T-cell (primary cell): ENCODE measurements around the gene E2F7. TPM values are rescaled to one million over a fixed set of nuclear protein-coding genes. Genes with fewer than 3 reads are reported as not detected.

ENCODE experiments used
- ATAC-seq, 4 experiments: fragments of 200-7000 bp in 3 of 4; fragments of 150-1000 bp in 1 of 4; cut with Tn5 transposase; replicated peaks in 1 of 4; 1 replicate in 3 of 4; 2 replicates in 1 of 4; pipeline ENCODE4 v1.10.0; 2021; ENCODE audit warnings: moderate library complexity in 3 of 4, mild to moderate bottlenecking in 2 of 4, moderate number of reproducible peaks in 1 of 4
- CTCF ChIA-PET, 2 donors: fragments of 300-600 bp; sonication (Branson Sonifier 250); formaldehyde crosslinking; loops; one replicate each; lab custom pipeline; 2022; ENCODE audit warnings: antibody characterized with exemption in 2 of 2; lab: Charles Lee
- POLR2A ChIA-PET, 2 donors: fragments of 300-600 bp; sonication (Branson Sonifier 250); formaldehyde crosslinking; loops; one replicate each; lab custom pipeline; 2022; ENCODE audit warnings: antibody characterized with exemption in 2 of 2; lab: Charles Lee
- DNase-seq, 35 experiments: peaks; one replicate each; pipeline versions ENCODE4 v3.0.0 to v3.0.0-alpha.2; 2013 to 2023
- H3K27ac ChIP-seq: one replicate; pipeline ENCODE4 v1.5.1; 2013; ENCODE audit warnings: low read length
- H3K27me3 ChIP-seq, 2 experiments: replicated peaks in 1 of 2; 1 replicate in 1 of 2; 2 replicates in 1 of 2; pipeline versions ENCODE4 v1.6.1 to v1.7.0; 2013; ENCODE audit warnings: low read length in 1 of 2, mixed read lengths in 1 of 2; ENCODE audit not compliant: control insufficient read depth in 2 of 2, insufficient read depth in 2 of 2; ENCODE audit errors: extremely low read depth in 1 of 2
- H3K36me3 ChIP-seq, 2 donors: 1 replicate in 1 of 2; 2 replicates in 1 of 2; pipeline versions ENCODE4 v1.6.1 to v1.7.0; 2013; ENCODE audit warnings: low read length in 1 of 2; ENCODE audit not compliant: control insufficient read depth in 2 of 2, insufficient read depth in 1 of 2; ENCODE audit errors: extremely low read depth in 1 of 2
- H3K4me1 ChIP-seq, 2 experiments: 1 replicate in 1 of 2; 2 replicates in 1 of 2; pipeline versions ENCODE4 v1.6.1 to v1.7.0; 2013; ENCODE audit warnings: low read length in 2 of 2, mixed read lengths in 1 of 2; ENCODE audit not compliant: insufficient read depth in 2 of 2, control insufficient read depth in 1 of 2; ENCODE audit errors: extremely low read depth in 1 of 2
- H3K4me3 ChIP-seq, 2 donors: 1 replicate in 1 of 2; 2 replicates in 1 of 2; pipeline versions ENCODE4 v1.5.1 to v1.7.0; 2013; ENCODE audit warnings: mild to moderate bottlenecking in 2 of 2, low read length in 1 of 2, moderate library complexity in 1 of 2; ENCODE audit not compliant: control insufficient read depth in 1 of 2; ENCODE audit errors: extremely low read depth in 1 of 2
- H3K9me3 ChIP-seq: 2 replicates; pipeline ENCODE4 v1.7.0; 2013
- H3K27ac Mint-ChIP-seq, 2 donors: one replicate each; pipeline ENCODE4 v1.8.0; 2020 to 2021; ENCODE audit warnings: mild to moderate bottlenecking in 2 of 2, mixed read lengths in 2 of 2
- H3K27me3 Mint-ChIP-seq, 2 donors: one replicate each; pipeline ENCODE4 v1.8.0; 2021 to 2022; ENCODE audit warnings: mixed read lengths in 2 of 2
- H3K36me3 Mint-ChIP-seq: one replicate; pipeline ENCODE4 v1.8.0; 2021; ENCODE audit warnings: mixed read lengths
- H3K4me1 Mint-ChIP-seq, 3 donors: one replicate each; pipeline ENCODE4 v1.8.0; 2020 to 2022; ENCODE audit warnings: mixed read lengths in 3 of 3, mild to moderate bottlenecking in 1 of 3
- H3K4me3 Mint-ChIP-seq, 3 donors: one replicate each; pipeline ENCODE4 v1.8.0; 2020 to 2022; ENCODE audit warnings: mild to moderate bottlenecking in 3 of 3, mixed read lengths in 3 of 3, moderate library complexity in 3 of 3
- H3K9me3 Mint-ChIP-seq, 3 donors: one replicate each; pipeline ENCODE4 v1.8.0; 2020 to 2022; ENCODE audit warnings: mixed read lengths in 3 of 3
- WGBS: methylation state at CpG from one replicate; pipeline ENCODE4 v1.1.5; 2013; ENCODE audit warnings: missing lambda C conversion rate; ENCODE audit not compliant: insufficient coverage; 5-methylcytosine and 5-hydroxymethylcytosine counted together
- total RNA-seq, 35 experiments: library from RNA in 6 of 35; stranded (reverse) in 6 of 35; fragments of 120-200 nt in 1 of 35; gene quantifications; one replicate each; pipeline versions ENCODE4 v1.2.1 to v1.2.4 and lab custom pipeline; 2013 to 2026

The E2F7 gene
- total RNA-seq, 5 donors from 2014 or later (not counting 1 experiment from before 2014, with no cell fraction given), result 0.13 to 0.66 (median 0.58) TPM

- no peaks in the 10 kb centered on the region for H3K36me3 ChIP-seq
- H3K4me1 ChIP-seq, result no peaks in the 10 kb centered on the region
- POLR2A ChIA-PET, result interaction anchor here in 1 of 2 donors (0.8 kb wide), 1 partner anchor 9 kb away, joined by 5 read pairs; no protein-coding TSS in a partner anchor
- DNase-seq (no peak), ATAC-seq (no peak)
- H3K4me3 ChIP-seq, result no peak overlapping the region
- peaks cover 5% of the 10 kb centered on the region for H3K36me3 Mint-ChIP-seq
- whole genome bisulfite sequencing, result no CpG with 5 or more reads among the region's 1 CpG
- no peak overlapping the region for H3K27ac ChIP-seq
- CTCF ChIA-PET, result interaction anchor here (0.6 to 1.3 kb wide), 3 partner anchors 9 to 24 kb away, joined by 3 to 5 read pairs (median 4); no protein-coding TSS in a partner anchor
- peaks cover 0 to 4% of the 10 kb centered on the region in 2 donors for H3K27me3 Mint-ChIP-seq
- peaks cover 4 to 14% (median 13%) of the 10 kb centered on the region in 3 donors for H3K9me3 Mint-ChIP-seq
- H3K27ac Mint-ChIP-seq, result no peak overlapping the region
- H3K4me1 Mint-ChIP-seq, result peaks cover 0 to 7% (median 7%) of the 10 kb centered on the region in 3 donors
- no peaks in the 10 kb centered on the region for H3K27me3 ChIP-seq
- H3K9me3 ChIP-seq, result peaks cover 2% of the 10 kb centered on the region
- no peak overlapping the region for H3K4me3 Mint-ChIP-seq
These were observed 30.1 kb downstream of the E2F7 start for GRCh38 chr12:77035226-77035625.

- Histone ChIP-seq H3K27me3 (no peaks in the 10 kb centered on the region), H3K4me1 (no peaks in the 10 kb centered on the region), H3K27ac (no peak overlapping the region), H3K4me3 (no peak overlapping the region), H3K9me3 (peaks cover 2% of the 10 kb centered on the region), H3K36me3 (no peaks in the 10 kb centered on the region)
- Mint-ChIP-seq H3K36me3 (peaks cover 5% of the 10 kb centered on the region), H3K9me3 (peaks cover 4 to 14% (median 13%) of the 10 kb centered on the region in 3 donors), H3K4me1 (peaks cover 0 to 7% (median 7%) of the 10 kb centered on the region in 3 donors), H3K27me3 (peaks cover 0 to 4% of the 10 kb centered on the region in 2 donors), H3K27ac (no peak overlapping the region), H3K4me3 (no peak overlapping the region)
- 98% methylated on average over 4 of the region's 9 CpGs for WGBS
- no peak for ATAC-seq
- POLR2A ChIA-PET, result no interaction called here
- CTCF ChIA-PET, result interaction anchor here in 1 of 2 donors (0.6 kb wide), 1 partner anchor 38 kb away, joined by 4 read pairs; no protein-coding TSS in a partner anchor
- no peak for DNase-seq
These were observed 31.5 kb downstream of the E2F7 start for GRCh38 chr12:77033658-77034536.

GRCh38 chr12:77032406-77032805 lies 33.0 kb downstream of the E2F7 start:
- DNase-seq, result no peak
- CTCF ChIA-PET, result no interaction called here
- no peak for ATAC-seq
- WGBS, result 63% methylated on average over 1 of the region's 2 CpGs
- Histone ChIP-seq H3K4me3 (no peak overlapping the region), H3K4me1 (no peaks in the 10 kb centered on the region), H3K27me3 (no peaks in the 10 kb centered on the region), H3K36me3 (no peaks in the 10 kb centered on the region), H3K9me3 (no peaks in the 10 kb centered on the region), H3K27ac (no peak overlapping the region)
- Mint-ChIP-seq H3K36me3 (peaks cover 5% of the 10 kb centered on the region), H3K27me3 (peaks cover 0 to 4% of the 10 kb centered on the region in 2 donors), H3K9me3 (peaks cover 0 to 7% (median 5%) of the 10 kb centered on the region in 3 donors), H3K27ac (peak overlapping the region in 1 of 2 donors; percentile 23), H3K4me3 (no peak overlapping the region), H3K4me1 (peaks cover 0 to 7% (median 7%) of the 10 kb centered on the region in 3 donors)
- POLR2A ChIA-PET, result no interaction called here

GRCh38 chr12:77031745-77032144 lies 33.6 kb downstream of the E2F7 start:
- no peaks in the 10 kb centered on the region for H3K27me3 ChIP-seq
- H3K27ac ChIP-seq, result no peak overlapping the region
- Mint-ChIP-seq H3K9me3 (peaks cover 0 to 6% (median 4%) of the 10 kb centered on the region in 3 donors), H3K4me1 (peaks cover 0 to 7% (median 7%) of the 10 kb centered on the region in 3 donors), H3K27ac (no peak overlapping the region), H3K36me3 (peaks cover 5% of the 10 kb centered on the region), H3K27me3 (peaks cover 0 to 4% of the 10 kb centered on the region in 2 donors), H3K4me3 (peak overlapping the region in 1 of 3 donors; percentile 32)
- CTCF ChIA-PET, result no interaction called here
- H3K4me1 ChIP-seq, result no peaks in the 10 kb centered on the region
- H3K36me3 ChIP-seq, result no peaks in the 10 kb centered on the region
- DNase-seq (peak in 1 of 35 experiments; percentile 4), ATAC-seq (no peak)
- no peak overlapping the region for H3K4me3 ChIP-seq
- no peaks in the 10 kb centered on the region for H3K9me3 ChIP-seq
- WGBS, result 81% methylated on average over 2 of the region's 4 CpGs
- POLR2A ChIA-PET, result no interaction called here

- ChIA-PET CTCF (interaction anchor here in 1 of 2 donors (1.5 kb wide), 1 partner anchor 15 kb away, joined by 8 read pairs; no protein-coding TSS in a partner anchor), POLR2A (interaction anchor here in 1 of 2 donors (0.6 kb wide), 1 partner anchor 24 kb away, joined by 3 read pairs; no protein-coding TSS in a partner anchor)
- H3K36me3 Mint-ChIP-seq, result no peaks in the 10 kb centered on the region
- Histone ChIP-seq H3K27ac (no peak overlapping the region), H3K36me3 (no peaks in the 10 kb centered on the region), H3K4me1 (no peaks in the 10 kb centered on the region), H3K4me3 (no peak overlapping the region), H3K9me3 (no peaks in the 10 kb centered on the region), H3K27me3 (no peaks in the 10 kb centered on the region)
- ATAC-seq, result no peak
- 94% methylated on average over 4 of the region's 6 CpGs for WGBS
- DNase-seq, result no peak
- H3K4me3 Mint-ChIP-seq, result no peak overlapping the region
- no peaks in the 10 kb centered on the region for H3K27me3 Mint-ChIP-seq
- H3K4me1 Mint-ChIP-seq, result no peaks in the 10 kb centered on the region
- H3K9me3 Mint-ChIP-seq, result no peaks in the 10 kb centered on the region
- H3K27ac Mint-ChIP-seq, result no peak overlapping the region
These were observed 39.5 kb downstream of the E2F7 start for GRCh38 chr12:77025782-77026314.

GRCh38 chr12:77023501-77023900 lies 41.9 kb downstream of the E2F7 start:
- Mint-ChIP-seq H3K4me3 (no peak overlapping the region), H3K4me1 (no peaks in the 10 kb centered on the region), H3K36me3 (no peaks in the 10 kb centered on the region), H3K9me3 (no peaks in the 10 kb centered on the region), H3K27ac (no peak overlapping the region), H3K27me3 (no peaks in the 10 kb centered on the region)
- Histone ChIP-seq H3K4me1 (no peaks in the 10 kb centered on the region), H3K4me3 (no peak overlapping the region), H3K9me3 (no peaks in the 10 kb centered on the region), H3K36me3 (no peaks in the 10 kb centered on the region), H3K27ac (no peak overlapping the region), H3K27me3 (no peaks in the 10 kb centered on the region)
- ChIA-PET POLR2A (no interaction called here), CTCF (interaction anchor here in 1 of 2 donors (1.0 kb wide), 1 partner anchor 13 kb away, joined by 5 read pairs; no protein-coding TSS in a partner anchor)
- DNase-seq (no peak), ATAC-seq (no peak)
- 100% methylated on average over 2 of the region's 6 CpGs for WGBS
